Esophagus muscularis mucosa (tissue), 3 donors: ENCODE data around the gene CXXC5.

ENCODE experiments used
- POLR2A ChIP-seq: fragments of 450-650 bp; IDR thresholded peaks from one replicate; pipeline ENCODE4 v1.6.1; 2017; ENCODE audit warnings: antibody characterized with exemption, moderate library complexity, mild to moderate bottlenecking, low read depth
- TF ChIP-seq, protein P1 (sequence below), 3 experiments: fragments of 200-600 bp in 2 of 3; fragments of 450-650 bp in 1 of 3; sonication (generic) in 2 of 3; IDR thresholded peaks; one replicate each; pipeline ENCODE4 v1.5.1; 2017 to 2019; ENCODE audit warnings: antibody characterized with exemption in 3 of 3, mild to moderate bottlenecking in 2 of 3, moderate library complexity in 1 of 3

DNA sequence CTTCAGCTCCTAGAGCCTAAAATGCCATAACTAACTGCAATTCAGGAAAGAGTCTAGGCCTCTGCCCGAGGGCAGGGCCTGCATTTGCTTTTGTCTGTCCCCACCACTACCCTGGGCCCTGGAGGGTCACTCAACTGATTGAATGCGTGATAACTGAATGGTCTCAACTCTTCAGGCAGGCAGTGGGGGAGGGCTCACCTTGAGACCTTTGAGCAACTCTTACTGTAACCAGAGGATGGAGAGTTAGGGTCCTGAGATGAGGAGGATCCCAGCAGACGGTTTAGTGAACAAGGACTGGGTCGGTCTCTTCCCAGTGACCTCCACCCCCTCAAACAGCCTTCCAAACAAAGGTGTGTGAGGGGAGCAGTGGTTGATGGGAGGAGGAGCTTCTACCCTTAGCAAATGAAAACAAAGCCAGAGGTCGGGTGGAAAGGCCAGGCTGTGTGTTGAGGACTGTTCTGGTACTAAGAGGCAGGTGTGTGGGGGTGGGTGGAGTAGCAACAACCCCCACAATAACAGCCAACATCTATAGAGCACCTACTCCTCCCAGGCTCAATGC is 59.4 kb downstream of the CXXC5 start:
- TF ChIP-seq, protein P1, sequence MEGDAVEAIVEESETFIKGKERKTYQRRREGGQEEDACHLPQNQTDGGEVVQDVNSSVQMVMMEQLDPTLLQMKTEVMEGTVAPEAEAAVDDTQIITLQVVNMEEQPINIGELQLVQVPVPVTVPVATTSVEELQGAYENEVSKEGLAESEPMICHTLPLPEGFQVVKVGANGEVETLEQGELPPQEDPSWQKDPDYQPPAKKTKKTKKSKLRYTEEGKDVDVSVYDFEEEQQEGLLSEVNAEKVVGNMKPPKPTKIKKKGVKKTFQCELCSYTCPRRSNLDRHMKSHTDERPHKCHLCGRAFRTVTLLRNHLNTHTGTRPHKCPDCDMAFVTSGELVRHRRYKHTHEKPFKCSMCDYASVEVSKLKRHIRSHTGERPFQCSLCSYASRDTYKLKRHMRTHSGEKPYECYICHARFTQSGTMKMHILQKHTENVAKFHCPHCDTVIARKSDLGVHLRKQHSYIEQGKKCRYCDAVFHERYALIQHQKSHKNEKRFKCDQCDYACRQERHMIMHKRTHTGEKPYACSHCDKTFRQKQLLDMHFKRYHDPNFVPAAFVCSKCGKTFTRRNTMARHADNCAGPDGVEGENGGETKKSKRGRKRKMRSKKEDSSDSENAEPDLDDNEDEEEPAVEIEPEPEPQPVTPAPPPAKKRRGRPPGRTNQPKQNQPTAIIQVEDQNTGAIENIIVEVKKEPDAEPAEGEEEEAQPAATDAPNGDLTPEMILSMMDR (IDR thresholded peaks at IDR 0.05), result no peak
- TF ChIP-seq POLR2A, result no peak
